ENCODE data around the gene GINS1. TPM values are rescaled to one million over a fixed set of nuclear protein-coding genes. Genes with fewer than 3 reads are reported as not detected.
A peak's percentile ranks its signal among the peaks of the same experiment; 100 is the strongest.

GINS1 gene
- total and polyA plus RNA-seq, 9 donors = 0.69 to 2.7 (median 1.8) TPM; not detected in 1

DNA sequence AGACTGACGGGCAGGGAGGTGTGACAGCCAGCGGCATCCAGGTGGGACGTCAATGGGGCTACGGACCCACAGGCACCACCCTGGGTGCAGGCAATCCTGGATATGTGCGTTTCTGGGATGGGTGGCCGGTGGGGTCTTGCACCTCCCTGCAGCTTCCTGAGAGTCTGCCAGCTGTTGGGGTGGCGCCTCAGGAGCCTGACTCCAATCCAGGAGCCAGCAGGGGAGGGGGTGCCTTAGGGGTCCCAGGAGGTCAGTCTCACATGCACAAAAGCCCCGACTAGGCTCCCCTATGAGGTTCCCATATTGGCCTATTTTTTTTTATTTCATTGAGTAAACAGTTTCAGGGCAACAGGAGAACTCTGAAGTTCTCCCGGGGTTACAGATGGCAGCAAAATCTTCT, 73.3 kb downstream of the GINS1 start:
- TF ChIP-seq POLR2A (IDR thresholded peaks at IDR 0.05) (no peak), EP300 (IDR thresholded peaks at IDR 0.05) (no peak)
- TF ChIP-seq, protein P1, sequence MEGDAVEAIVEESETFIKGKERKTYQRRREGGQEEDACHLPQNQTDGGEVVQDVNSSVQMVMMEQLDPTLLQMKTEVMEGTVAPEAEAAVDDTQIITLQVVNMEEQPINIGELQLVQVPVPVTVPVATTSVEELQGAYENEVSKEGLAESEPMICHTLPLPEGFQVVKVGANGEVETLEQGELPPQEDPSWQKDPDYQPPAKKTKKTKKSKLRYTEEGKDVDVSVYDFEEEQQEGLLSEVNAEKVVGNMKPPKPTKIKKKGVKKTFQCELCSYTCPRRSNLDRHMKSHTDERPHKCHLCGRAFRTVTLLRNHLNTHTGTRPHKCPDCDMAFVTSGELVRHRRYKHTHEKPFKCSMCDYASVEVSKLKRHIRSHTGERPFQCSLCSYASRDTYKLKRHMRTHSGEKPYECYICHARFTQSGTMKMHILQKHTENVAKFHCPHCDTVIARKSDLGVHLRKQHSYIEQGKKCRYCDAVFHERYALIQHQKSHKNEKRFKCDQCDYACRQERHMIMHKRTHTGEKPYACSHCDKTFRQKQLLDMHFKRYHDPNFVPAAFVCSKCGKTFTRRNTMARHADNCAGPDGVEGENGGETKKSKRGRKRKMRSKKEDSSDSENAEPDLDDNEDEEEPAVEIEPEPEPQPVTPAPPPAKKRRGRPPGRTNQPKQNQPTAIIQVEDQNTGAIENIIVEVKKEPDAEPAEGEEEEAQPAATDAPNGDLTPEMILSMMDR (IDR thresholded peaks at IDR 0.05) = no peak
- Histone ChIP-seq H3K9me3 (no peaks in the 10 kb centered on the region), H3K4me3 (no peak overlapping the region), H3K27ac (no peak overlapping the region), H3K27me3 (no peaks in the 10 kb centered on the region), H3K4me1 (ENCODE audit: insufficient read depth) (no peaks in the 10 kb centered on the region), H3K36me3 (no peaks in the 10 kb centered on the region)
- peak in 2 of 5 donors; percentile 12 to 18 for DNase-seq
- intact Hi-C loops (cut with DNase I) = no loop called here
- WGBS, 3 donors = 85 to 90% (median 87%) methylated on average over 9 of the region's 9 CpGs

DNA sequence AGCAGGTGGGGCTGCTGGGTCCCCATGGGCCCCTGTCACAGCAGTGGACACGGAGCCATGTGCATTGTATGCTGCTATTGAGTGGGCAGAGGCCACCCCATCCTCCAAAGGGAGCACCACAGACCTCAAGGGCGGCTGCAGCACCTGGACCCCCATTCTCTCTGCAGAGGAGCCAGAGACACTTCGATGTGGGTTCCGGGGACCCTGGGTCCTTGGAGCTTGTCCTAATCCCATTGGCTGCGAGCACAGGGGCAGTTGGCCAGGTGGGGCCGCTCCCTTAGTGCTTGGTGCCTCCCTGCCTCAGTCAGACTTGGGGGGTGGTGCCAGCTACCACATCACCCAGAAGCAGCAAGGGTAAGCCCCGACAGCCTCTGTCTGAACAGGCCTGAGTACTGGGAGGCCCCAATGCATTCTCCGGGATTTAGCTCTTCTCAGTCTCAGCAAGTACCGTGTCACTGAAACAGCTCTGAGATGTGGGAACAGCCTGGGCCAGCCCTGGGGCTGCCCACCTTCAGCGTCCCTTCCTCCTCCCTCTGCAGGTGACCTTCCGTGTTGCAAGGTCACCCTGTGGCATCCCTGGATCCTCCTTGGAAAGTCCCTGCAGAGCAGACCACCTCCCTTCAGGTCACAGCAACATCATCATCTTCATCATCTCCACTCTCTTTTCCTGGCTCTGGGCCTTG, 73.9 kb downstream of the GINS1 start:
- Histone ChIP-seq H3K4me3 (no peak overlapping the region), H3K4me1 (ENCODE audit: insufficient read depth) (peaks cover 1% of the 10 kb centered on the region), H3K36me3 (no peaks in the 10 kb centered on the region), H3K9me3 (no peaks in the 10 kb centered on the region), H3K27ac (no peak overlapping the region), H3K27me3 (no peaks in the 10 kb centered on the region)
- peak in 2 of 5 donors; percentile 13 to 29 for DNase-seq
- TF ChIP-seq, protein P1 (IDR thresholded peaks at IDR 0.05) = no peak
- TF ChIP-seq POLR2A (IDR thresholded peaks at IDR 0.05) = no peak
- no peak for TF ChIP-seq EP300 (IDR thresholded peaks at IDR 0.05)
- 88 to 93% (median 93%) methylated on average over 11 of the region's 11 CpGs for WGBS, 3 donors
- intact Hi-C loops (cut with DNase I) = no loop called here

DNA sequence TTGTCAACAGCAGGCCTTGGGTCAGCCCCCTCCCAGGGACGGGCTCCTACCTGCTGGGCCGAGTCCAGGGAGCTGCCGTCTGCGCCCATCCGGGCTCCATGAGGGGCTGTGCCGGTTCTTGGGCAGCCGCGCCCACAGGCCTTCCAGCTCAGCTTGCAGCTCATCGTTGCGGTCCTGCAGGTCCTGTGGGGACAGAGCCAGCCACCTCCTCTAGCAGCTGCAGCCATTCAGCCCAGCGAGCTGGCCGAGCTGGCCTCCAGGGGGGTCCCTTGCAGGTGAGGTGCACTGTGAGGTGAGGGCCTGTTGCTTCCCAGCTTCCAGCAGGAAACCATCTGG, 74.4 kb downstream of the GINS1 start:
- Histone ChIP-seq H3K27ac (no peak overlapping the region), H3K9me3 (no peaks in the 10 kb centered on the region), H3K27me3 (no peaks in the 10 kb centered on the region), H3K36me3 (no peaks in the 10 kb centered on the region), H3K4me3 (no peak overlapping the region), H3K4me1 (ENCODE audit: insufficient read depth) (peaks cover 4% of the 10 kb centered on the region)
- 93 to 95% (median 94%) methylated on average over 12 of the region's 12 CpGs for WGBS, 3 donors
- TF ChIP-seq POLR2A (IDR thresholded peaks at IDR 0.05) = no peak
- TF ChIP-seq, protein P1 (IDR thresholded peaks at IDR 0.05) = no peak
- no peak for TF ChIP-seq EP300 (IDR thresholded peaks at IDR 0.05)
- intact Hi-C loops (cut with DNase I) = no loop called here
- DNase-seq = no peak

DNA sequence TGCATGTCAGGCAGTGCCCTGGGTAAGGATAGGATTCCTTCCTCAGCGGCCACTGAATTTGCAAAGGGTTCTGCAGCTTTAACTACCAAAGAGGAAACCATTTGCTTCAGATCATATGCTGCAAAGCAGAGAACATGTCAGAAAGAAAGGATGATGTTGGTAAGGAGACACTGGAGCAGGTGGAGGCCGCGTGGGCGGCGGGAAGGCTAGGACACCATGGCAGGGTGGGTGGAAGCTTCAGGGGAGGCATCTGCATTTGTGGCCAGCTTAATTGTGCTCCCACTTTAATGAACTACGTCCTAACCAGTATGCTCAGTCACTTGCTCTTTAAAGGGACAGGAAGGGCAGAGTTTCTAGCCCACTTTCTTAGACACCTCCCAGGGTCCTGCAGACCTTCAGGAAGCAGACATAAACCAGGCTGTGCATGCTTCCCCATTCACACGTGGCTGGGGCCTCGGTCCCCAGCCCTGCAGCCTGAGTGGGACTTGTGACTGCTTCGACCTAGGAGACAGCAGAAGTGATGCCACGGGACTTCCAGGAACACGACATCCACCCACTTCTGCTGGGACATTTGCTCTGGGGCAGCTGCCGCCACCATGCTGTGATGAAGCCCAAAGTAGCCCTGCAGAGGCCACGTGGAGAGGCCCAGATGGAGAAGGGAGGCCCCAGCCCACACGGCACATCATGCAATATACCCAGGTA, 76.1 kb downstream of the GINS1 start:
- H3K36me3 ChIP-seq = no peaks in the 10 kb centered on the region

More for the DNA sequence above, 76.1 kb downstream of the GINS1 start:
- H3K9me3 ChIP-seq = no peaks in the 10 kb centered on the region
- WGBS, 3 donors = 88 to 94% (median 92%) methylated on average over 14 of the region's 14 CpGs
- H3K27me3 ChIP-seq = no peaks in the 10 kb centered on the region
- no peak overlapping the region for H3K4me3 ChIP-seq
- TF ChIP-seq POLR2A (IDR thresholded peaks at IDR 0.05) (no peak), EP300 (IDR thresholded peaks at IDR 0.05) (no peak)
- TF ChIP-seq, protein P1 (IDR thresholded peaks at IDR 0.05) = no peak
- H3K27ac ChIP-seq = no peak overlapping the region
- no peak for DNase-seq
- intact Hi-C loops (cut with DNase I) = no loop called here
- peaks cover 4% of the 10 kb centered on the region for H3K4me1 ChIP-seq (ENCODE audit: insufficient read depth)

Measured in ovary (tissue), 9 donors.